MV-4-11 (cell line): ENCODE results near the gene AP1M1.

Source experiments
- DNase-seq: peaks from one replicate; lab custom pipeline; 2025; lab: John Stamatoyannopoulos, UW

AP1M1 gene

DNA sequence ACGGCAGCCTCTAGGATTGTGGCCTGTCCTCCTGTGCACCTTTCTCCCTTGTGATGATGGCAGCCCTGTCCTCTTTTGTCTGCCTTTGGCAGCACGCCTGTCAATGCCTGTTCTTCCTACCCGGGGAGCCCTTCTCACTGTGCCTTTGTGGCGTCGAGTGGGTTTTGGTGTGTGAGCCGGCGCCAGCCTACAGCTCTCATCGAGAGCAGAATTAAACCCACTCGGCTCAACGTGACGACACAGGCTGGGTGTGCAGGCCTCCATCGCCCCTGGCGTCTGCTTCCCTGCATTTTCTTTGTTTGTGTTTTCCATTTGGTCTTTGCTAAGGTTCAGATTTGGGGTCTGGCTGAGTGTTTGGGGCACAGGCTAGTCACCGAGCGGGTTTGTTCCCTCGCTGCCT is 34.4 kb downstream of the AP1M1 start:
- no peak for DNase-seq

DNA sequence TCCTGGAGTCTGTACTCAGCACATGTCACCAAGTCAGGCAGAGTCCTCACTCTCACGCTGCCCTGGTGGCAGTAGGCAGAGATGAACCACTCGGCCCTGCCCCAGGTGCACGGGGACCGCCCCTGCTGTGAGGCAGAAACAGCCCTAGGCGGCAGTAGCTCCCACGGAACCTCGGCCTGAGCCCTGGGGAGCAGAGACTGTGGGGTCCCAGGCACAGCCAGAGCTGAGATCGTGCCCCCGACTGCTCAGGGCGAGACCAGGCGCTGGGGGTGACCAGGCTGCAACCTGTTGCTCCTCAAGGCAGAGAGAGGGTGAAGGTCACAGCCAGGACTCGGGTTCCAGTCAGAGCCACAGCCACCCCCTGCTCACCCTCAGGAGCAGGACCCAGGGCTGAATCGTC is 34.9 kb downstream of the AP1M1 start:
- no peak for DNase-seq

DNA sequence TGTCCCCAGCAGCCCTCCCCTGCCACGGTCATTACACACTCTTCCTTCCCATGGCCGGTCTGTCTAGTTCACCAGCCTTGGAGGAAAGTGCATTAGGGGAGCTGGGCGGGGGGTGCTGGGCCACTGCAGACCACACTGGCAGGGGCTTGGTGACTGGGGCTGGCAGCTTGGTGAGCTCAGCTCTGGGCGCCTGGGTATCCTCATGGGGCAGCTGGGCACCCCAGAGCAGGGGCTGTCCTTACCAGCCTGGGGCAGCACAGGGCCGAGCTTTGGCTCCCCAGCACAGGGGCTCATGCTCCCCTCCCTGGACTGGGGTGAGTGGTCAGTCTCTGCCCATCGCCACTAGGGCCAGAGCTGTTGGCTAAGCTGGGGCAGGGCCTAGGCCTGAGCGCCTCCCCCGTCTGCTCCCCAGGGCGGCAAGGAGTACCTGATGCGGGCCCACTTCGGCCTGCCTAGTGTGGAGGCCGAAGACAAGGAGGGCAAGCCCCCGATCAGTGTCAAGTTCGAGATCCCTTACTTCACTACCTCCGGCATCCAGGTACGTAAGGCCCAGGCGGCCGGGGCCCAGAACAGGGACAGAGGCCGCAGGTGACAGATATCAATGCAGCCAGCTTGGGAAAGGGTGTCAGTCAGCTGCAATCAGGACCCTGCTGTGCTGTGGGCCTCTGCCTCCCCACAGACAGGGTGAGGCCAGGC is 35.5 kb downstream of the AP1M1 start:
- DNase-seq: no peak

DNA sequence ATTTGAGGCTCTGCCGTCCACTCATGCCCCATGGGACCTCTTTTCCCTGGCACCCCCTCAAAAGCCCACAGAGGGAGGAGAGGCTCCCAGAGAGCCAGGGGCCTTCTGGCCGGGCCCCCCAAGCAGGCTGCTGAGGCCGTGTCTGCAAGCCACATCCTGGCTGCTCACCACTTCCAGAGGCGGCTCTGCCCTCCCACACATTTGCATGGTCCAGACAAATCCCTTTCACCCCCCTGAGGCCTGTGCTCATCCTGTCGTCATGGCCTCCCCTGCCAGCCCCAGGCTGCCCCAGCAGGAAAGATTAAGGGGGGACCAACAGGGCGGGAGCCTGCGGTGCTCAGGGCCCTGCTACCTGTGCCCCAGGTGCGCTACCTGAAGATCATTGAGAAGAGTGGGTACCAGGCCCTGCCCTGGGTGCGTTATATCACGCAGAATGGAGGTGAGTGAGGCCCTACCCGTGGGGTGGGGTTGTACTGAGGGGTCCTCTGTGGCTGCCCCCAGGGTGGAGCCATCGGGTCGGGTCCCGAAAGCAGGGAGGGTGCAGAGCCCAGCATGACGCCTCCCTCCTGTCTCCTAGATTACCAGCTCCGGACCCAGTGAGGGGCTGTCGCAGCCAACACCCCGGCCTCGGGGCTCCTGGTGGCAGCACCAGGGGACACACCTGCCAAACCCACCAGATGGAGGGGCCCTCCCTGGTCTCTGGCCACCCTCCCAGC is 36.3 kb downstream of the AP1M1 start:
- no peak for DNase-seq

DNA sequence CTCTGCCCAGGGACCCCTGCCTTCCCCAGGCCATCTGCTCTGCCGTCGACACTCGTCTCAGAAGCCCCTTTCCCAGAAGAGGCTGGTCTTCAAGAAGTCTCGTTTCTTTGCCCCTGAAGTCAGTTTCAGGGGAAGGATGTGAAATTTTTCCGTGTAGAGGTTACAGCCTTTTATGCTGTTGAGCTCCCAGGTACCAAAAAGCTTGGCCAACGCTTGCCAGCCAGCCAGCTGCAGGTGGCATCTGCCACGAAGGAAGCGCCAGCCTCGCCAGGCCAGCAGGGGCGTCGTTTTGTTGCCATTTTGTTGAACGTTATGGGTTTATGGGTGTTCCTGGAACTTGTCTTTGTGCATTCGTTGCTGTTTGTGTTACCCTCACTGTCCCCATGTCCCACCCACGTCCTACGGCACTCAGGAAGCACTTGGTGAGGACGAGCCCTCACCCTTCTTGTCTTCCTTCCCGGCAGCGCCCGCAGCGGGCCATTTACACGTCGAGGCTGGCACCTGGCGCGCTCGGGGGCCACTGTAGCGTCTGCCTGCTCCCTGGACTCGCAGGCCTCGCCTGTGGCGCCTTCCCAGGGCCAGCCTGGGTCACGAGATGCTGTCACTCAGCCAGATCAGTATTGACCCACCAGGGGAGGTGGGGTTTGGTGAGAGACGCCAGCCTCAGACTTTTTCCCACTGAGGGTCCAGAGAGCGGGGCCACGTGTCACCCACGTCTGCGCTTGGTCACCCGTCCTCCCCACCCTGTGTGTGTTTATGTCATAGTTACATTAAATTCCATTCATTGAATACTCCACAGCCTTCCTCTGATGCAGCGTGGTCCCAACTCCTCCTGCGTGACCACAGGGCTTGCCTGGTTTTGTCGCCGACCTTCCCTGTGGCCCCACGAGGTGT is 37.1 kb downstream of the AP1M1 start:
- no peak for DNase-seq

DNA sequence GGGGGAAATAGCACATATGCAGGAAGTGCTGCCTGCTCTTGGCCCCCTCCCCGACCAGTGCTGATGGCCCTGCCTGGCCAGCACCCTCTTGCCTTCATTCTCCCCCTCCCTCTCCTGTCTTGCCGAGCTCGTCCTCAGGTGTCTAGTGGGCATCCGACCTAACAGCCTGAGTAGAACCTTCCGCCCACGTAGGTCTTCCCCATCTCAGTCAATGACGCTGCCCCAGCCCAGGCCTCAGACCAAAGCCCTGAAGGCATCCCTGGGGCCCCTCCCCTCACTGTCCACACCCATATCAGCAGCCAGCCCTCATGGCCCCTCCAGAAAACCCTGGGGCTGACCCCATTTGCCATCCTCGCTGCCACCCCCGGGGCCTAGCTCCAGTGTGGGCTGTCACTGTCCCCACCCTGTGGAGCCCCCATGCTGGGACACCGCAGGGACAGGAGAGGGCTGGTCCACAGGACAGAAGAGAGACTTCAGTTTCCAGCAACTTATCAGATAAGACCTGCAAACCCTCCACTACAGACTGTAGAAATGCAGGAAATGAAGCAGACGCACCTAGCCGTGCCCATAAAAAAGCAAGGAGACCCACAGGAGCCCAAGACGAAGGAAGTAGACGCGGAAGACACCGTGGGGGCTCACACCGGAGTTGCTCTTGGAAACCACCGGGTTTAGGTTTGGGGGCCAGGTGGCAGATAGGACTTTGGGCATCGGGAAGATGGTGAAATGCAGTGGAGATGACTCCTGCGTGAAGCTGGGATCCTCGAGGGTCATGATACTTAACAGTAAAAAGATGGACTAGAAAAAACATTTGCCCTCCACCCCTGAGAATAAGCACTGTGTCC is 38.3 kb downstream of the AP1M1 start:
- DNase-seq: no peak

DNA sequence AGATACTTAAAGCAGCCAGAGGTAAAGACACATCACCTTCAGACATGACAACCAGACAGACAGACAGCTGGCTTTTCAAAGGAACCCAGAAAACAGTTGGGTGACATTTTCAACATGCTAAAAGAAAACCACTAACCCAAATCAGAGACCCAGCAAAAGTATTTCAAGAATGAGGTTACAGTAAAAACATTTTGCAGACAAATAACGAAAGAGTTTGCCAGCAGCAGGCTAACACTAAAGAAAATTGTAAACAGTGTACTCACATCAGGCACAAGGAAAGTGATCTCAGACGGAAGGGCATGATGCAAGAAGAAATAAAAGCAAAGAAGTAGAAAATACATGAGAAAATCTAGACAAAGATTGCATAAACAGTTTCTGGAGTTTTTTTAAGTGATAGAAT is 46.4 kb downstream of the AP1M1 start:
- no peak for DNase-seq

DNA sequence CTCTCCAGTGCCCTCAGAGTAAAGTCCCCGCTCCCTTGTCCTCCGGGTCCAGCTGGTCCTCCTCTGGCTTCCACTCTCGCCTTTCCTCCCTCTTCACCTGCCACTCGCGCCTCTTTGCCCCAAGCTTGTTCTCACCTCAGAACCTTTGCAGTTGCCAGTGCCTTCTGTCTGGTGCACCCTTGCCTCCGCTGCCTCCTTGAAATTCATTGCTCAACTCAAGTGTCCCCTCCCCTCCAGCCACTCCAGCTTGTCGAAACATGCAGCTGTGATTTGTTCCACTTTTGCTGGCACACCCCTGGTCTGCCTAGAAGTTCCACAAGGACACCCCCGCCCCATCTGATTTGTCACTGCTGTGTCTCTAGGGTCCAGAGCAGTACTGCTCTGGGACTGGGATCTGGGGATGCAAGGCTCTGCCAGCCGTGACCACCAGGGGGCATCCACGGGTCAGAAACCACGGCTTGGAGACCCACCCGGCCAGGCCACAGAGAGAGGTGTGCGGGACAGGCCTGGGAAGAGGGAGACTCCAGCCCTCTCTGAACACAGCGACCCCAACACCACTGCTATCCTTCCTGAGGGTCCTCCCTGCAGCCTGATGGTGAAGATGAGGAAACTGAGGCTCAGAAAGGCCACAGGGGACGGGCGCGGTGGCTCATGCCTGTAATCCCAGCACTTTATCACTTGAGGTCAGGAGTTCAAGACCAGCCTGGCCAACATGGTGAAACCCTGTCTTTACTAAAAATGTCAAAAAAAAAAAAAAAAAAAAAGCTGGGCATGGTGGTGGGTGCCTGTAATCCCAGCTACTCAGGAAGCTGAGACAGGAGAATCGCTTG is 49.9 kb downstream of the AP1M1 start:
- DNase-seq: peak; percentile 70

DNA sequence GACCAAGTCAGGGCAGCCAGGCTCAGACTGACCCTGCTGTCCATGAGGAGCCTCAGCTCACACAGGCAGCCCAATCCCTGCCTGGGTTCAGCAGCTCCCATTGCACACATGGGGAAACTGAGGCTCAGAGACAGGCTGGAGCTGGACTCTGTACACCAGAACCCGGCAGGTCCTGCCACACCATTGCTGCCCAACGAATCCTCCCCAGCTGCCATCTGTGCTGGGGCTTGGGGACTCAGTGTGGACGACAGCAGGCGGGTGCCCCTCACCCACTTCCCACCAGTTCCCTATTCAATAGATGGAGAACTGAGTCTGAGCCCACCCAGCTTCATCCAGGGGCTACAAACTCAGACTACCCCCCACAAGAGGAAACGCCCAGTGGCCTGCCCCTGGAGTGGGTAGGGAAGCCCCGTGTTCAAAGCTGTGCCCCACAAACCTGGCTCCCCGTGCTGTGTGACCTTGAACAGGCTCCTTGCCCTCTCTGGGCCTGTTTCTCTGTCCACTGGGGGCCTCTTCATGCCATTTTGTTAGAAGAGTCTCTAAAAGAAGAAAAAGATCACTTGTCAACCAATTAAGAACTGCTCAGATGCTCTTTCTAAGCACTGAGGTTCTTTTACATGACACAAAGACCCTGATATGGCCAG is 50.8 kb downstream of the AP1M1 start:
- no peak for DNase-seq

DNA sequence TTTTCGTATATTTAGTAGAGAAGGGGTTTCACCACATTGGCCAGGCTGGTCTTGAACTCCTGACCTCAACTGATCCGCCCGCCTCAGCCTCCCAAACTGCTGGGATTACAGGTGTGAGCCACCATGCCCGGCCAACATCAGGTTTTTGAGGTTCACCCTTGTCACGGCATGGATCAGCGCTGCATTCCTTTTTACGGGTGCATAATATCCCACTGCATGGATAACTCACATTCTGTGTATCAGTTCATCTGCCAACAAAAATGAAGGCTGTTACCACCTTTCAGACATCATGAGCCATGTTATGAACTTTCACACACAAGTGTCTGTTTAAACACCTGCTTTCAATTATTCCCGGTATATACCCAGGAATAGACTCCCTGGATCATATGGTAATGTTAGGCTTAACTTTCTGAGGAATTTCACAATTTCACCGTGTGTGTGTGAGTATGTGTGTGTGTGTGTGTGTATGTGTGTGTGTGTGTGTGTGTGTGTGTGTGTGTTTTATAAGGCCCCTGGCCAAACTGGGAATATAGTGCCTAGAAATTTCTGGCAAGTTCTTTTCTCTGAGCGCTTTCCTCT is 52.2 kb downstream of the AP1M1 start:
- no peak for DNase-seq

DNA sequence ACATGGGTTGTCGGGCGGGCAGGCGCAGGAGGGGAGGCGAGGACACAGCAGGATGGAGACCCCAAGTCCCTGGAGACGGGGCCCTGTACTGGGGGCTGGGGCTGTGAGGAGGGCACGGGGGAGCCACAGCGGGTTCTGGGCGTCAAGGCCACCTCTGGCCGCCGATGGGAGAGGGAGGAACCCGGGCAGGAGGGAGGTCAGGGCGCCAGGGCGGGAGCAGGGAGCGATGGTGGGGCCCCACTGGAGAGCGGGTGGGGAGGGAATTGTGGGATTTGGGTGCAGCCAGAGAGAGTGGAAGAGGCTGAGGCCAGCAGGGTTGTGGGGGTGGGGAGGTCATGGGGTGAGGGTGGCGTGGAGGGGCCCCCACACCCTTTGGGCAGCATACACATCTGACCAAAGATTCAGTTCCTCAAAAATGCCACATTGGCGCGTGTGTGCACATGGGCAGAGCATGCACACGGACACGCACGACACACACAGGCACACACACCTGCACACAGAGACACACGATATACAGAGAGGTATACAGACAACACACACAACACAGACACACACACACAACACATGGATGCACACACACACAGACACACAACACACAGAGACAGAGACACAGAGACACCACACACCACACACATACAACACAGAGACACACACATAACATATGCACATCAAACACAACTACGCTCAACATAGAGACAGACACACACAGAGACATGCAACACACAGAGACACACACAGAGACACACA is 54.9 kb downstream of the AP1M1 start:
- DNase-seq: peak; percentile 93

DNA sequence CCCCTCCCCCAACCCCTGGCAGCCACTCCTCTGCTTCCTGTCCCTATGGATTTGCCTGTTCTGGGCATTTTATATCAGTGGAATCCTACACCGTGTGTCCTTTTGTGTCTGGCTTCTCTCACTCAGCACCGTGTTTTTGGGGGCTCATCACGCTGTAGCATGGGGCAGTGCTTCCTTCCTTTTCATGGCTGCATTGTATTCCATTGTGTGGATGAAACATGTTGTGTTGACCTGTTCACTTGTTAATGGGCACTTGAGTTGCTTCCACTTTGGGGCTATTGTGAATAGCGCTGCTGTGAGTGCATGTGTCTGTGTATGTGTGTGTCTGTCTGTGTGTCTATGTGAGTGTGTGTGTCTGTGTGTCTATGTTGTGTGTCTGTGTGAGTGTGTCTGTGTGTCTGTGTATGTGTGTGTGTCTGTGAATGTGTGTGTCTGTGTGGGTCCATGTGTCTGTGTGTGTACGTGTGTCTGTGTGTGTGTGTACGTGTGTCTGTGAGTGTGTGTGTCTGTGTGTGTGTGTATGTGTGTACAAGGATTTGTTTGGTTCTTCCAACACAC is 57.2 kb downstream of the AP1M1 start:
- no peak for DNase-seq

DNA sequence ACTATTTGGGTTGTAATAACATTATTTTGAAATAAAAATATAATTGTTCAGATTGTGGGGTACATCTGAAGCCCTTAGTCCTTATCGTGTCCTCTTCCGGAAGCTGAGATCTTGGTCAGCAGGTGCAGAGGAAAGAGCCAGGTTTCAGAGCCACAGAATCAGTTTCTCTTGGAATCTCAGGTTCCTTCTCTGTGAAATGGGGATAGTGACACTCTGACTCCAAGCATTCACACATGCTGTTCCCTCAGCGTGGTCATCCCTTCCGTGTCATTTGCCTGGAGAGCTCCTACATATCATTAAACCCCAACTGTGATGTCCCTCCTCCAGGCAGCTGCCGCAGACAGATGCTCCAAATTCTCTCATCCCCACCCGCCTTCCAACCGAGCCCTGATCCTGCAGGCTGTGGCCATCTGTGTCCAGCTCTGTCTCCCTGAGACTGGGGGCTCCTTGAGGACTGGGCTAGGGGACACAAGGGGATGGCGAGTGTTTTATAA is 59.8 kb downstream of the AP1M1 start:
- no peak for DNase-seq

DNA sequence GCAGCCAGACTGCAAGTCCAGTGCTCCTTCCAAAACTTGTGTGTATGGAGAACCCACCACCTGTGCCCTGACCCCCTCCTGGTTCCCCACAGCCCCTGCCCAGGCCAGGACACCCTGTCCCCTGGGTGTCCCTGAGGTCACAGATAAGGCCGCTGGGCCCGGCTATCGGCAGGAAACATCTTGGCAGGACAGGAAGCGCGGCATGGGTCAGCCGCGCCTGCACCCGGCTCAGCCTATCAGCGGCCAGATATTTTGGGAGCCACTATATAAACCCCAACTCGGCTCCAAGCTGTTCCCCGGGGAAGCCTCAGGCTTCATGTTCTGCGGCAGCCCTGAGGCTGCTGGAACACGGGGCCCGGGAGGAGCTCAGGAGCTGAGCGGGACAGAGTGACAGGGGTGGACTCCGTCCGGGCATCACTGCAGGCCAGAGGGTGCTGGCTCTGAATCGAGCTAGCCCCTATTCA is 60.8 kb downstream of the AP1M1 start:
- DNase-seq: peak; percentile 47

DNA sequence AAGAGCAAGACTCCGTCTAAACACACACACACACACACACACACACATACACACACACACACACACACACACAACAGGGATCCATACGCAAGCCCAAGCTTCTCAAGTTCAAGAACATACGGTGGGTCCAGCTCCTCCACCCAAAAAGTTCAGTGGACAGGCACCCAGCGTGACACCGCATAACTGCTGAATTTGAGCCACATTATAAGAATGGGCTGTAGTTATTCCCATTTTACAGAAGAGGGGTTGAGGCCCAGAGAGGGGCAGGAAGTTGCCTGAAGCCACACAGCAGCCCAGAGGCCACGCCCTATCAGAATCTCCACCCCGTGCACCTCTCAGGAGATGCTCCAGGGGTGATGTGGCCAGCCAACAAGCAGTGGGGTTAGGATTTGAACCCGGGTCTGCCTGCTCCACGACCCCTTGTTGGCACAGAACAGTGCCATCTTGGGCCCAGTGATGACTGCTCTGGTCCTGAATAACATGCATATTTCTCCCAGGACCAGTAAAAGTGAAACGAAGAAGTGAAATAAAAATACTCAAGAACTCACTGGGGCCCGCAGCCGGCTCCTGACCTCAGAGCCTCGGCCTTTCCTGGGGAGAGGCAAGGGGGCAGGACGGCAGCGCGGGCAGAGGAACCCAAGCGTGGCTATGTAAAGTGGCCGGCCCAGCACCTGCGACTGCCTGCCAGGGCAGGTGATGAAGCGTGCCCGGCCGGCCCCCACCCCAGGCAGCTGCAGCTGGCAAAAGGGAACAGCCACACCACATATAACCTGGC is 61.9 kb downstream of the AP1M1 start:
- peak; percentile 73 for DNase-seq

DNA sequence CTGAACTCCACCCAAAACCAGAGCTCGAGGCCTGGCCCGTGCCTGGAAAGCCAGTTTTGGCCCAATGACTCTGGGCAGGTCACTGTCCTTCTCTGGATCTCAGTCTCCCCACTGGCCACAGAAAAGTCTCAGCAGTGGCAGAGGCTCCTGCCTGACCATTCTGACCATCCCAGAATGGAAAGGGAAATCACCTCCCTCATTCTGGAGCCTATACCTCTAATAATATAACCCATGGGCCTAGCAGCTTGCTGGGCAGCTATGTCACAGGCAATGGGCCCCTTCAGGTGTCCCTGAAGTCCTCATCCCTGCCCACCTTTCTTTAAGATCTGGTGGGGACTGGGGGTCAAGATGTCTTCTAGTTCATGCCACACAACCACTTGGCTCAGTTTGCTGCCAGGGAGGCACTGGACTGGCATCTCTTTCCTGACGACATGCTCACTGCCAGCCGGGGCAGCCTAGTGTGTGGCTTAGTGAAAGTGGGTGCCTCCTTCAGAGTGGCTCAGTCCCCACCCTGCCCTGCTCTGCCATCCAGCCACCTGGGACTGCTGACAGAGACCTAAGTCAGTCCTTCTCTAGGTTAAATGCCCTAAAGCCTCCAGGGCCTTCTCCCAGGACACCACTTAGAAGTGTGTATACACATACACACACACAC is 62.6 kb downstream of the AP1M1 start:
- no peak for DNase-seq

DNA sequence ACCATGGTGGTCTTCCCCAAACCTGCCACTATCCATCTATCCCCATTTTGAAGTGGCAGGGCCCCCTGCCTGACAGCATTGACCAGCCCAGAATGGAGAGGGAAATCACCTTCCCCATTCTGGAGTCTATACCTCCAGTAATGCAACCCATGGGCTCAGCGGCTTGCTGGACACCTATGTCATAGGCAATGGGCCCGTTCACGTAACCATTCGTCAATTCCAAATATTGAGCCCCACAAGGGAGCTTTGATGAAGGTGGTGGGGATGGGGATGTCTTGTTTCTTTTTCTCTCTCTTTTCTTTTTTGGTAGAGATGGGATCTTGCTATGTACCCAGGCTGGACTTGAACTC is 63.1 kb downstream of the AP1M1 start:
- no peak for DNase-seq
